IMR-90 (cell line): ENCODE measurements around the gene KRTAP5-6.

ENCODE experiments used
- BHLHE40 ChIP-seq: fragments of 150-350 bp; IDR thresholded peaks from 2 replicates; pipeline ENCODE4 v1.6.1; 2016; ENCODE audit warnings: mild to moderate bottlenecking, low read depth, low read length
- CEBPB ChIP-seq: IDR thresholded peaks from 2 replicates; pipeline ENCODE4 v1.6.1; 2012; ENCODE audit warnings: low read depth, low read length, improper control_type of control experiment
- MAFK ChIP-seq: IDR thresholded peaks from 2 replicates; pipeline ENCODE4 v1.6.1; 2012; ENCODE audit warnings: low read depth, low read length, improper control_type of control experiment
- MAZ ChIP-seq: IDR thresholded peaks from 2 replicates; pipeline ENCODE4 v1.6.1; 2012; ENCODE audit warnings: low read depth, mild to moderate bottlenecking, low read length, improper control_type of control experiment, moderate library complexity, borderline replicate concordance
- MXI1 ChIP-seq: IDR thresholded peaks from 2 replicates; pipeline ENCODE4 v1.6.1; 2012; ENCODE audit warnings: low read depth, mild to moderate bottlenecking, low read length, moderate library complexity, borderline replicate concordance
- POLR2A ChIP-seq: IDR thresholded peaks from 2 replicates; pipeline ENCODE4 v1.6.1; 2012; ENCODE audit warnings: mild to moderate bottlenecking, low read depth, low read length
- RAD21 ChIP-seq: IDR thresholded peaks from 2 replicates; pipeline ENCODE4 v1.6.1; 2012; ENCODE audit warnings: low read length, improper control_type of control experiment
- RFX5 ChIP-seq: IDR thresholded peaks from 2 replicates; pipeline ENCODE4 v1.8.0; 2012; ENCODE audit warnings: low read depth, mild to moderate bottlenecking, low read length, moderate library complexity
- SMC3 ChIP-seq: fragments of 150-350 bp; IDR thresholded peaks from 2 replicates; pipeline ENCODE4 v1.6.1; 2016; ENCODE audit warnings: low read depth, mild to moderate bottlenecking, antibody characterized with exemption, low read length, moderate library complexity
- TF ChIP-seq, protein P1 (sequence below): conservative IDR thresholded peaks from 2 replicates; pipeline ENCODE4 v1.5.1; 2012; ENCODE audit warnings: mild to moderate bottlenecking, low read depth, low read length, improper control_type of control experiment
- TF ChIP-seq, protein P2 (sequence below): fragments of 150-350 bp; IDR thresholded peaks from 2 replicates; pipeline ENCODE4 v1.6.1; 2017; ENCODE audit warnings: mild to moderate bottlenecking, antibody characterized with exemption, low read length, low read depth

DNA sequence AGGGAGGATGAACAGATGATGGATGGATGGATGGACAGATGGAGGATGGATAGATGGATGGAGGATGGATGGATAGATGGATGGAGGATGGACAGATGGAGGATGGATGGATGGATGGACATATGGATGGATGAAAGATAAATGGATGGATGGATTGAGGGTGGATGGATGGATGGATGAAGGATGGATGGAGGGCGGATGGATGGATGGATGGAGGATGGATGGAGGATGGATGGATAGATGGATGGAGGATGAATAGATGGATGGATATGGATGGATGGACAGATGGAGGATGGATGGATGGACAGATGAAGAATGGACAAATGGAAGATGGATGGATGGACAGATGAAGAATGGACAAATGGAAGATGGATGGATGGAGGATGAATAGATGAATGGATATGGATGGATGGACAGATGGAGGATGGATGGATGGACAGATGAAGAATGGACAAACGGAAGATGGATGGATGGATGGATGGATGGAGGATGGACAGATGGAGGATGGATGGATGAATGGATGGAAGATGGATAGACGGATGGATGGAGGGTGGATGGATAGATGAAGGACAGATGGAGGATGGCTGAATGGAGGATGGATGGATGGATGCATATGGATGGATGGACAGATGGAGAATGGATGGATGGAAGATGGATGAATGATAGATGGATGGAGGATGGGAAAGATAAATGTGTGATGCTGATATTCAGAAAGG is 46.0 kb downstream of the KRTAP5-6 start:
- TF ChIP-seq, protein P1, sequence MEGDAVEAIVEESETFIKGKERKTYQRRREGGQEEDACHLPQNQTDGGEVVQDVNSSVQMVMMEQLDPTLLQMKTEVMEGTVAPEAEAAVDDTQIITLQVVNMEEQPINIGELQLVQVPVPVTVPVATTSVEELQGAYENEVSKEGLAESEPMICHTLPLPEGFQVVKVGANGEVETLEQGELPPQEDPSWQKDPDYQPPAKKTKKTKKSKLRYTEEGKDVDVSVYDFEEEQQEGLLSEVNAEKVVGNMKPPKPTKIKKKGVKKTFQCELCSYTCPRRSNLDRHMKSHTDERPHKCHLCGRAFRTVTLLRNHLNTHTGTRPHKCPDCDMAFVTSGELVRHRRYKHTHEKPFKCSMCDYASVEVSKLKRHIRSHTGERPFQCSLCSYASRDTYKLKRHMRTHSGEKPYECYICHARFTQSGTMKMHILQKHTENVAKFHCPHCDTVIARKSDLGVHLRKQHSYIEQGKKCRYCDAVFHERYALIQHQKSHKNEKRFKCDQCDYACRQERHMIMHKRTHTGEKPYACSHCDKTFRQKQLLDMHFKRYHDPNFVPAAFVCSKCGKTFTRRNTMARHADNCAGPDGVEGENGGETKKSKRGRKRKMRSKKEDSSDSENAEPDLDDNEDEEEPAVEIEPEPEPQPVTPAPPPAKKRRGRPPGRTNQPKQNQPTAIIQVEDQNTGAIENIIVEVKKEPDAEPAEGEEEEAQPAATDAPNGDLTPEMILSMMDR: no peak
- TF ChIP-seq, protein P2, sequence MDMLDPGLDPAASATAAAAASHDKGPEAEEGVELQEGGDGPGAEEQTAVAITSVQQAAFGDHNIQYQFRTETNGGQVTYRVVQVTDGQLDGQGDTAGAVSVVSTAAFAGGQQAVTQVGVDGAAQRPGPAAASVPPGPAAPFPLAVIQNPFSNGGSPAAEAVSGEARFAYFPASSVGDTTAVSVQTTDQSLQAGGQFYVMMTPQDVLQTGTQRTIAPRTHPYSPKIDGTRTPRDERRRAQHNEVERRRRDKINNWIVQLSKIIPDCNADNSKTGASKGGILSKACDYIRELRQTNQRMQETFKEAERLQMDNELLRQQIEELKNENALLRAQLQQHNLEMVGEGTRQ: no peak
- TF ChIP-seq RAD21 (no peak), MAZ (no peak), POLR2A (no peak), BHLHE40 (no peak), MAFK (no peak), SMC3 (no peak), RFX5 (no peak), CEBPB (no peak), MXI1 (no peak)
